Osteocyte (in vitro differentiated cells): Measurements from ENCODE around the gene CDH23. TPM values are rescaled to one million over a fixed set of nuclear protein-coding genes. Genes with fewer than 3 reads are reported as not detected.

ENCODE experiments used
- DNase-seq: peaks from one replicate; pipeline ENCODE4 v3.0.0; 2021; ENCODE audit warnings: mixed read lengths; ENCODE audit not compliant: unreplicated experiment; ENCODE audit errors: extremely low spot score
- H3K27ac Mint-ChIP-seq: one replicate; pipeline ENCODE4 v1.8.0; 2021; ENCODE audit warnings: mild to moderate bottlenecking, mixed read lengths; ENCODE audit not compliant: unreplicated experiment
- H3K27me3 Mint-ChIP-seq: one replicate; pipeline ENCODE4 v1.8.0; 2021; ENCODE audit warnings: mixed read lengths; ENCODE audit not compliant: unreplicated experiment
- H3K36me3 Mint-ChIP-seq: one replicate; pipeline ENCODE4 v1.8.0; 2021; ENCODE audit warnings: mixed read lengths; ENCODE audit not compliant: unreplicated experiment
- H3K4me1 Mint-ChIP-seq: one replicate; pipeline ENCODE4 v1.8.0; 2021; ENCODE audit warnings: mixed read lengths; ENCODE audit not compliant: unreplicated experiment
- H3K4me3 Mint-ChIP-seq: one replicate; pipeline ENCODE4 v1.8.0; 2021; ENCODE audit warnings: mild to moderate bottlenecking, moderate library complexity, mixed read lengths; ENCODE audit not compliant: unreplicated experiment
- H3K9me3 Mint-ChIP-seq: one replicate; pipeline ENCODE4 v1.8.0; 2021; ENCODE audit warnings: mixed read lengths; ENCODE audit not compliant: unreplicated experiment
- total RNA-seq: library from RNA; stranded (reverse); gene quantifications from 2 replicates; pipeline ENCODE4 v1.2.1, GENCODE V29; 2021
- TF ChIP-seq, protein P1 (sequence below): fragments of 200-600 bp; sonication (generic); IDR thresholded peaks from 2 replicates; pipeline ENCODE4 v1.5.0; 2021; ENCODE audit warnings: antibody characterized with exemption, mild to moderate bottlenecking, moderate library complexity

Gene CDH23
- total RNA-seq, 1 donor from 2014 or later = not detected

DNA sequence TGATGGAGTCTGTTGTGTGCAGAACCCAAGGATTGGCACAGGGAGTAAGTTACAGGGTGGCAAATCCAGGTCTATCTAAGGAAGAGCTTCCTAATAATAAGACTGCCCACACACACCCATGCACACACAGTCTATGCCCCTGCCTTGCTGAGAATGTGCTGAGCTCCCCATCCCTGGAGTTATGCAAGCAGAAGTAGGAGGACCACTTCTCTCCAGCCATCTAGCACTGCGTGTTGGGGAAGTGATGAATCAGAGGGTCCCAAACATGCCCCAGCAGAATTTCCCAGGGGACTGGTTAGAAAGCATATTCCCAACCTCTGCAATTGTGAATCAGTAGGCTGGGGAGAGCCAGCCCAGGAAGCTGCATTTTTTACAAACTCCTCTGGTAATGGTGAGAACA is 117.2 kb downstream of the CDH23 start:
- Mint-ChIP-seq H3K27ac (no peak overlapping the region), H3K27me3 (peaks cover 13% of the 10 kb centered on the region), H3K4me3 (no peak overlapping the region), H3K4me1 (peaks cover 4% of the 10 kb centered on the region), H3K9me3 (no peaks in the 10 kb centered on the region), H3K36me3 (no peaks in the 10 kb centered on the region)
- DNase-seq = no peak
- TF ChIP-seq, protein P1, sequence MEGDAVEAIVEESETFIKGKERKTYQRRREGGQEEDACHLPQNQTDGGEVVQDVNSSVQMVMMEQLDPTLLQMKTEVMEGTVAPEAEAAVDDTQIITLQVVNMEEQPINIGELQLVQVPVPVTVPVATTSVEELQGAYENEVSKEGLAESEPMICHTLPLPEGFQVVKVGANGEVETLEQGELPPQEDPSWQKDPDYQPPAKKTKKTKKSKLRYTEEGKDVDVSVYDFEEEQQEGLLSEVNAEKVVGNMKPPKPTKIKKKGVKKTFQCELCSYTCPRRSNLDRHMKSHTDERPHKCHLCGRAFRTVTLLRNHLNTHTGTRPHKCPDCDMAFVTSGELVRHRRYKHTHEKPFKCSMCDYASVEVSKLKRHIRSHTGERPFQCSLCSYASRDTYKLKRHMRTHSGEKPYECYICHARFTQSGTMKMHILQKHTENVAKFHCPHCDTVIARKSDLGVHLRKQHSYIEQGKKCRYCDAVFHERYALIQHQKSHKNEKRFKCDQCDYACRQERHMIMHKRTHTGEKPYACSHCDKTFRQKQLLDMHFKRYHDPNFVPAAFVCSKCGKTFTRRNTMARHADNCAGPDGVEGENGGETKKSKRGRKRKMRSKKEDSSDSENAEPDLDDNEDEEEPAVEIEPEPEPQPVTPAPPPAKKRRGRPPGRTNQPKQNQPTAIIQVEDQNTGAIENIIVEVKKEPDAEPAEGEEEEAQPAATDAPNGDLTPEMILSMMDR = no peak

DNA sequence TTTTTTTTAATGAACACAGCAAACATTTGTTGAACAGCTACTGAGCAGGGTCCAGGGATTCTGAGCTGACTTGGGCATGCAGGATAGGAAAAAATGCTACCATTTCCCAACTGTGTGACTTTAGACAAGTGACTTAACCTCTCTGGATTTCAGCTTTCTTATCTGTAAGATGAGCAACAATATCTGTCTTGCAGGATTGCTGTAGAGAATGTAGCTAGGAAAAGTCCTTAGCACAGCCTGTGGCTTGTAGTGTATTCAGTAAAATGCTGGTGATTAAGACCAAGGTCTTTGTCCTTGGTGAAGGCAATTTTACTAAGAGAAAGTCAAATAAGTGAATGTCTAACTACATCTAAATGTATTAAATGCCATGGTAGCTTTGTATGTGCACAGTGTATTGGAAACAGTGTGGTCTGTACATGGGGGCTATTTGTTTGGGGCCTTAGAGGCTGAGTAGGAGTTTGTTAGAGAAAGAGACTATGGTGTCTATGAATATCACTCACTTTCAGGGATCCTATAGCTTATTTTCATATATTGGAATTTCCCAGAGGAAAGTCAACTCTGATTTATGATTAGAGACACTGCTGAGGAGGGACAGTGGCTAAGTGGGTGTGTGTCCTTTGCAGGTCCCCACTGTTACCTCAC is 118.9 kb downstream of the CDH23 start:
- TF ChIP-seq, protein P1 = no peak
- no peak for DNase-seq
- Mint-ChIP-seq H3K4me1 (peaks cover 4% of the 10 kb centered on the region), H3K36me3 (no peaks in the 10 kb centered on the region), H3K4me3 (no peak overlapping the region), H3K27ac (no peak overlapping the region), H3K9me3 (no peaks in the 10 kb centered on the region), H3K27me3 (peaks cover 13% of the 10 kb centered on the region)

DNA sequence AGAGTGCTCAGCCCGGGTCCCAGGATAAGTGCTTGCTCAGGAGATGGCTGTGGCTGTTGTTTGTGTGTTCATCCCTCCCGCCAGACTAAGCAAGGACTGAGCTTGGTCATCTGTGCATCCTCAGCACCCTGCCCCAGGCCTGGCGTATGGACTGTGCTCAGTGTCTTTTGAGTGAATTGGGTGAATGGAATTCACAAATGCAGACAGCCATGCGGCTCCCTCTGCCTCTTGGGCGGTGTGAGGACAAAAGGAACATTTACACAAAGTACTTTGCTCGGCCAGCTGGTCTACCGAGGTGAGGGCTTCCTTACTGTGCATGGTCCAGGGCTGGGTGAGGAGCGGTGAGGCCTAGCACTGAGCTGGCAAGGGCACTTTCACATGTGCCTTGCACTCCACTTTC is 120.2 kb downstream of the CDH23 start:
- H3K36me3 Mint-ChIP-seq = no peaks in the 10 kb centered on the region
- H3K4me1 Mint-ChIP-seq = peaks cover 4% of the 10 kb centered on the region
- DNase-seq = no peak
- peaks cover 20% of the 10 kb centered on the region for H3K27me3 Mint-ChIP-seq
- H3K9me3 Mint-ChIP-seq = no peaks in the 10 kb centered on the region
- no peak overlapping the region for H3K27ac Mint-ChIP-seq
- H3K4me3 Mint-ChIP-seq = no peak overlapping the region
- TF ChIP-seq, protein P1 = no peak

DNA sequence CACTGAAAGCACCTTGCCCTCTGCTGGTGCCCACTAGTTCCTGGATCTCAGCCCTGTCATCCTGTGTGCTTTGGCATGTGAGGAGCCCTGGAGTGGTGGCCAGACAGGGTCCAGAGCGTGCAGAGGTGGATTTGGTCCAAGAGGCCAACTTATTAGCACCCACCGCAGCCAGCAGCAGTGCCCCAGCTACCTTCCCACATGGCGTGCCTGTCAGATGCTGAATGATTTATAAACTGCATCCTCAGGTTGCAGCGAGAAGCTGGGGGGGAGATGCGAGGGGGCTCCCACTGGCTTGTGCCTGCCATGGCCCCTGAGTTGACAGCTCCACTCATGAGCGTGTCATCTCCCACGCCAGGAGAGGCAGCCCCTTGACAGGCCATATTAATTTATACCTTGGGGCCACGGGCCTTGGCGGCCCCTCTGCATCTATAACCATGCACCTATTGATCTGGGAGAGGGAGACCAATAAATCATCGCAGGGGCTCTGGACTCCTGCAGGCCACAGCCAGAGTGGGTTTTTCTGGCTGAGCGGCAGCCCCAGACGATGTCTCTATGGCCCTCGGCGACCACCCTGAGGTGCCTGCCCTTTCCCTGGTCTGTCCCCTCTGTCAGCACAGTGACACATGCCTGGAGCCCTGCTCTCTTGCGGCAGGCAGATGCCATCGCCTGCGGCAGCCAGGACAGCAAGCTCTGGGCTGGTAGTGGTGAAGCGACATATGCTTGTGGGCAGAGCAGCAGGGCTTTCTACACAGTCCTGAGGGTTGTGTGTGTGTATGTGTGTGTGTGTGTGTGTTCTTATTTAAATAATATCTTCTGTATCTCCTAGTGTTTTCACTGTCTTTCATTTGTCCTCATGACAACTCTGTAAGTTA is 120.8 kb downstream of the CDH23 start:
- no peak overlapping the region for H3K4me3 Mint-ChIP-seq
- peaks cover under 1% of the 10 kb centered on the region for H3K4me1 Mint-ChIP-seq
- TF ChIP-seq, protein P1 = no peak
- H3K27ac Mint-ChIP-seq = no peak overlapping the region
- H3K9me3 Mint-ChIP-seq = no peaks in the 10 kb centered on the region
- H3K36me3 Mint-ChIP-seq = no peaks in the 10 kb centered on the region
- H3K27me3 Mint-ChIP-seq = peaks cover 27% of the 10 kb centered on the region
- no peak for DNase-seq

DNA sequence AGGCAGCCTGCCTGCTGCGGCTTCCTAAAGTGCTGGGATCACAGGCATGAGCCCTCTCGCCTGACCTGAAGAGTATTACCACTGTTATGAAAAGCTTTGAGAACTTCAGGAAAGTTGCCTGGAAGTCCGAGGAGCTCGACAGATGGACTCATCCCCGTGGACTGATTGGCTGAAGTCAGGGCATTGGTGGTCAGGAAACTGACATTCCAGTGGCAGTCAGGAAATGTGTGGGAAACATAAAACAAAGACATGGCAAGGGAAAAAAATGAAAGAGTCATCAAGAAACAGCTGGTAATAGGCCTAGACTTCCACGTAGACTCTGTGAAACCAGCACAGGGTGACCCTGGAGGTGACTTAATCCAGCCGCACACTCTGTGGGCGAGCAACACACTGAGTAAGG is 123.3 kb downstream of the CDH23 start:
- TF ChIP-seq, protein P1 = no peak

More for the DNA sequence above, 123.3 kb downstream of the CDH23 start:
- no peaks in the 10 kb centered on the region for H3K36me3 Mint-ChIP-seq
- H3K4me3 Mint-ChIP-seq = no peak overlapping the region
- DNase-seq = no peak
- no peaks in the 10 kb centered on the region for H3K4me1 Mint-ChIP-seq
- no peaks in the 10 kb centered on the region for H3K9me3 Mint-ChIP-seq
- peaks cover 41% of the 10 kb centered on the region for H3K27me3 Mint-ChIP-seq
- no peak overlapping the region for H3K27ac Mint-ChIP-seq
